EH (cell line): ENCODE measurements around the gene PTPN14.

ENCODE experiments used
- DNase-seq: peaks from one replicate; pipeline ENCODE4 v3.0.0-alpha.2; 2015; ENCODE audit warnings: low read depth

The PTPN14 gene

DNA sequence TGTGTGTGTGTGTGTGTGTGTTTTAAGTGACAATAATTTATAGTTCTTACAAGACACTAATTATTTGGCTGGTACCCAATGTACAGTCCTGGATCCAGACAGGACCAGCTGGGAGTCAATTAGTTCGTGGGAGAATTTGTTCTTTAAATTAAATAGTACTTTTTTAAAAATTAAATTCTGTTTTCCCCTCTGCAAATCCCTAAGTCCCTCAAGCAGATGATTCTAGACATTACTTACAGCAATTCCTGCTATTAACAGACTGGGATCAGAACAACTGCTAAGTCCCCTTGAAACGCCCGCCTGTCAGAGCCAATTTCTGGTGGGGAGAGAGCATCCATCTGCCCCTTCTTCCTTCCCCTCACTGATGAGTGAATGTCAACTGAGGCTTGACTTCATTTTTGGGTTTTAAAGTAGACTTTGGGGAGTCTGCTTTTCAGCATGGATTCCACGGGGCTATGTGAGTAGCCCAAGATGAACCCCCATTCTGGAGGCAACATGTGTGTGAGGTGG lies 186.6 kb downstream of the PTPN14 start:
- no peak for DNase-seq

DNA sequence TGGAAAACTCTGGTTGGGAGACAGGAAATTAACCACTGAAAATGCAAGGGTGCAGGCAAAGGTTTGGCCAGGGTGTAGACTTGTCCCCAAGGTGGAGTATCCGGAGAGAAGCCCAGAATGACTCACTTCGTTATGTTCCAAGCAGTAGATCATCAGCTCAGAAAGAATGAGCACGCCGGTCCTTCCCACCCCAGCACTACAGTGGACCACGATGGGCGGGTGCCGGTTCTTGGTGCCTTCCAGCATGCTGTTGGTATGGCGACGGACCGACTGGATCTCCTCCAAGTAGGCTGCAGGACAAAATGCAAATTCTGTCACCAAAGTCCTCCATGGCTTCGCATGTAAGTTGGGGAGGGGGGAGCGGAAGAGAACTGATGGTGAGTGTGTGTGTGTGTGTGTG lies 187.0 kb downstream of the PTPN14 start:
- DNase-seq = peak; percentile 29

DNA sequence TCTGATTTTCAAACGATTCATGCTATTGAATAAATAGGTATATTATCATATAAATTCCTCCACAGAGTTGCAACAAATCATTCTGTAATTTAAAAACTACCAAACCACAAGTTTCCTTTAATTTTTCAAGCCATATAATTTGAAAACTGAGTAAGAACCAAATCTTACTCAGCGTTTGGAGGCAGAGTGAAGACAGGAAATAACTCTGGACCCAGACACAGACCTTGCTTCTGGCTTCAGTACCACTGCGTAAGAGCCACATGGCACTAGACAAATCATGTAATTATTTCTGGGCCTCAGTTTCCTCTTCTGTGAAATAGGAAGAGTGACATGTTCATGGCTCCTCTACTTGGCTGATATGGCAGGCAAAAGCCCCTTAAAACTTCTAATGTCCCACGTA lies 188.0 kb downstream of the PTPN14 start:
- peak; percentile 51 for DNase-seq

DNA sequence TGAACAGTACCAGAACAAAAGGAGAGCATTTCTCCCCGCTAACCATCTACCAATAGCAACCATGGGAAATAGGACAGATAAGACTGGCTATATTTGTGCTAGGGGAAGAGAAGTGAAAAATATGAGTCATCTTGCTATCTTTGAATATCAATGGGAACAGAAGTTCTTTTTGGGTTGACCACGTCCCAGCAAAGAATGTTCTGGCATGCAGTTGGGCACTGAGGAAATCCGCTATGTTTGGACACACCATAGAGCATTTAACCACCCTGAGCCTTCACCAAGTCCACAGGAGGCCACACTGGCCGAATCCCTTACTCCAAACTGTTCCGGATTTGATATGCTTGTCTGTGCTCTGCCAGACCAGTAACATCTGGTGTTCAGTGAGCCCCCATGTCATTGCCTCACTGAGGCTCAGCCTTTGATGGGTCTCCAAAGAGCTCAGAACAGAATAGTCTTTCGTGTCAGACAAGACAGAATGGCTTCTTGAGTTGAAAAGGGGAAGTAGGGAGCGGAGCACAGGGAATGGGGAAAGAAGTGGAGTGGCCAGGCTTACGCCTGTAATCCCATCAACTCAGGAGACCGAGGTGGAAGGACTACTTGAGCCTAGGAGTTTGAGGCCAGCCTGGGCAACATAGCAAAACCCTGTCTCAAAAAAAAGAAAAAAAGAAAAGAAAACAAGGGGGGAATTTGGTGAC lies 189.1 kb downstream of the PTPN14 start:
- DNase-seq = peak; percentile 72

DNA sequence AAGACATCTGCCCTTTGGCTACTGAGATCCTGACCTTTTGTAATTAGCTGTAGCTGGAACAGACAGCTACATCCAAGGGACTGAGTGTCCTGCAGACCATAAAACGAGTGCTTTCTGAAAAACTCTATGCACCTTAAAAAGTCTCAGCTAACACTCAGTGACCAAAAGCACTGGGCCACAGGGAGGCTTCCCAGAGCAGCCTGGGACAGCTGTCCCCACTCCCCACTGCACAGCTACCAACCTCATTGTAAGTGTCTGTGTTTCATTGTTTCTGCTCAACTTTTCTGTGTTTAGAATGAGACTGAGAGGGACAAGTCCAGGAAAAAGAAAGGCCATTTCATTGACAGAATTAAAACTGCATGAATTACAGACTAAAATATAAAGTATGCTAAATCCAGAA lies 189.8 kb downstream of the PTPN14 start:
- no peak for DNase-seq

DNA sequence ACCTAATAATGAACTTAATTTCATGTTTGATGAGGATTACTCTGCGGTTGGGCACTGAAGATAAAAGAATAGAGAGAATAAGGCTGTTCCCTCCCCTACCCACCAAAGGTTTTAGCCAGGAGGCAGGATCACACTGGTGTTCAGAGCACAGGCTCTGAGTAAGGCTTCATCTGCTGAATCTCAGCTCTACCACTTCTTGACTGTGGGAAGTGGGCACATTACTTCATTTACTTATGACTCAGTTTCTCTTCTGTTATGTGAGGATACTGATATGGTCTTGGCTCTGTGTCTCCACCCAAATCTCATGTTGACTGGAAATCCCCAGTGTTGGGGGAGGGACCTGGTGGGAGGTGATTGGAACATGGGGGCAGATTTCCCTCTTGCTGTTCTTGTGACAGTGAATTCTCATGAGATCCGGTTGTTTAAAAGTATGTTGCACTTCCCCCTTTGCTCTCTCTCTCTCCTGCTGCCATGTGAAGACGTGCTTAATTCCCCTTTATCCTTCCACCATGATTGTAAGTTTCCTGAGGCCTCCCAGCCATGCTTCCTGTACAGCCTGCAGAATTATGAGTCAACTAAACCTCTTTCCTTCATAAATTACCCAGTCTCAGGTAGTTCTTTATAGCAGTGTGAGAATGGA lies 190.8 kb downstream of the PTPN14 start:
- DNase-seq = no peak

DNA sequence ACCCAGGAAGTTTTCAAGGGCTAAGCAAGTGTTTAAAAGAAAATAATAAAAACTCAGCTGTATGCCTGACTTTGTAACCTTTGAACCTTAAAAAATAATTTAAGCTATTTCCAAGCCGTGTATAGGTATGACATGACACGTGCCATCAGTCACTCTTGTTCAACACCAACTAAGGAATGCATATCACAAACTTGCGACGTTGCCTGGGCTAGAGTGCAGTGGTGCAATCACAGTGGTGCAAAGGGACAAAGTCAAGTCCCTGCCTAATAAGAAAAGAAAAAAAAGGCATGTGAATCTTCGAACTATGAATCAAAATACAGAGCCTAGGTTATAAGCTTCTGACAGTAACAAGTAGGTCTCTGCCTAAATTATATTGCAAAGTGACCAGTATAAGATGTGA lies 191.3 kb downstream of the PTPN14 start:
- DNase-seq = no peak

DNA sequence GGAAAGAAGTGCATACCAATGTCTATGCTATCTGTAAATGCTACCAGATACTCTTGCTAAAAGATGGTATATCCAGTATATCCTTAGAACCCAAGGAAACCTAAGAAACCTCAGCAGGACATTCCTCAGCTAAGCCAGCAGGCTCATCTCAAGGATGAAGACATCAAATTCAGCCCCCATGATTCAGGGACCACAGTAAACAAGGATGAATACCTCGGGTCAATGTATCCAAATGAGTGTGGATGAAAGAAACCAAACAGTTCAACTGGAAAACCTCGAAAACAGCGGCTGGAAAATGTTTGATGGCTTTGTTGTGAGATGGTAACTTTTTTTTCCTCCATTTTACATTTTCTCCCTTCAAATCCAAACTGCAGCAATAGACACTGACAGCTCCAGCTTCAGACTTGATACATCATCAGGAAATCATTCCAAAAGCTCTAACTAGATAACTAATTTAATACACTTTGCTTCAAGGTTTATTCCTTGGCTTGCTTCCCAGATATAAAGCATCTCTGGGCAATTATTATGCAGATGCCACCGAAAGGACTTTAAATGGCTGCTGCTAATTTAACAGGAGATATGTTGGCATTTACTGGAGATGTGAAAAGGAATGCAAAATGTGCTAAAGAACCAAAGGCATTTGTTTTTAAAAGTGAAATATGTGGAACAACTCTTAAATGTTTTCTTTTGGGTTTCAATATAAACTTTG lies 196.8 kb downstream of the PTPN14 start:
- peak; percentile 64 for DNase-seq

DNA sequence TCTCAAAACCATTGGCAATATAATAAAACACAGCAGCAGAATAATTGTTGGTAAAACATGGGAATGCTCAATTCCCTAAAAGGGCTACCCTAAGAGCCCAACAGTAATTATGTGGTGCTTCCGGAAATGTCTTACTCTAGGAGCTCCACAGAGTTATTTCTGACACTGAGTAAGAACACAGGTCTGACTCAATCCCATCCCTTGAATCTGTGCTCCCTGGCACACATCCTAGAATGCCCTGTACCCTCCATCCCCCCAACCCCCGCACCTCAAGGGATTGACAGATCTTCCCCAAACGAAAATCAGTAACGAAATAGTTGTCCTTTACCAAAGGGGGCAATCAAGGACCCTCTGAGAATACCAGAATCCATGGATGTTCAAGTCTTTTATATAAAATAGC lies 198.6 kb downstream of the PTPN14 start:
- peak; percentile 28 for DNase-seq

DNA sequence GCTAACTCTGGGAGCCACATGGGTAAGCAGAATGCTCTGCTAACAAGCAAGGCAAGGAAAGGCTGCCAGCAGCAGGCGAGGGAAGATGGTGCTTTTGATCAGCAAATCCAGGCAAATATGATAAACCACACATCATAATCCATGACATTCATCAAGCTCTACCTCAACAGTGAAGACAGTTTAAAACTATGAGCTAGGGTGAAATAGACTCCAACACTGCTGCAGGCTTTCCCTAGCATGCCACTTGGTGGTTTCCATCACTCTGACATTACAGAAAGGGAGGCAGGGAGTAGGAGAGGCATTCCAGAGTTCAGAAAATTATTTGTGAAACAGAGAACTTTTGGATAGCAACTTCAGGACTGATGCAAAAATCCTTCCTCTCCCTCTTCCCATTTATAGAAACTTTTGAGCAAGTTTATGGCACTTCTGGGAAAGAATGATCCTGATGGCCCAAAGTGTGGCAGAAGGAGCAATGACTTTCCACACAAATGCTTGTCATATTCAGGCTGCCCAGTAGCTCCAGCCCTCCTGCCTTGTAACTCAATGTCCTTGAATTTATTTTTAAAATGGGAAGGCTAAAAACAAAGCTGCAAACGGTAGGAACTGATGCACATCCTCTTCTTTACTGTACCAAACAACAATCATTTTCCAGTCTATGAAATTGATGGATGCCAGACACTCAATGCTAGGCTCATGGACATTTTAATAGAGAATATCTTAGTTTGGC lies 199.7 kb downstream of the PTPN14 start:
- DNase-seq = no peak

DNA sequence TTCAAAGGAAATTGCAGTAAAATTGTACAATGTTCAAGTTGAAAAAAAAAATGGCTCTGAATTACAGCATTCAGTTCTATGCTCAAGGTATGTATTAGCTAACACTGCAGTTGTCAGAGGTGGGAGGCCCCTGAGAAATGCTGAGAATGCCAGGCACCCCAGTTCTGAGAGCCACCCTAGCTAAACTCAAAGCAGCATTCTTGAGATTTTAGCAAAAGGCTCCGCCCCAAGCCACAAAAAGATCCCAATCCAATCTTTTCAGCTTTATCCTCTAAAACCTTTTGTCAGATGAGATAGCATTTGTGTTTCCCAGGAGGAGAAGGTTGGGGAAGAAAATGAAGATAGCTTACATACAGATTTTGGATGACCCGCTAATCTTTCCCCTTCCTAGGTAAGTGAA lies 201.6 kb downstream of the PTPN14 start:
- DNase-seq = peak; percentile 71

DNA sequence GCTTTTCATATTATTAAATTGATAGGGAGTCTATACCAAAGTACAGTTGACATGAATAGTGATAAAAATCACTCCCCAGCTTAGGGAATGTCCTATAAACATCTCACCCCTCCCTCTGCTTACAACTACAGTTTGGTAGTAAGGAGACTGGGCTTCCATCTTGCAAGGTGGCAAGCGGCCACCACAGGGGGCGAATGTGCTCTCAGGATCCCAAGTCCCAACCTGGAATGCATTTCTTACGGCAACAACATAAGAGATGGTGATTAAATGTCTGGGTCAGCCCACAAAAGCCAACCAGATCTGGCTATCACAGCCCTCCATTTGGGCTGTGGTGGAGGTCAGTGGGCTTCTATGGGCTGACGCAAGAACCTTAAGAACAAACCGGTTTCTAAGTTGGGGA lies 202.4 kb downstream of the PTPN14 start:
- DNase-seq = no peak

DNA sequence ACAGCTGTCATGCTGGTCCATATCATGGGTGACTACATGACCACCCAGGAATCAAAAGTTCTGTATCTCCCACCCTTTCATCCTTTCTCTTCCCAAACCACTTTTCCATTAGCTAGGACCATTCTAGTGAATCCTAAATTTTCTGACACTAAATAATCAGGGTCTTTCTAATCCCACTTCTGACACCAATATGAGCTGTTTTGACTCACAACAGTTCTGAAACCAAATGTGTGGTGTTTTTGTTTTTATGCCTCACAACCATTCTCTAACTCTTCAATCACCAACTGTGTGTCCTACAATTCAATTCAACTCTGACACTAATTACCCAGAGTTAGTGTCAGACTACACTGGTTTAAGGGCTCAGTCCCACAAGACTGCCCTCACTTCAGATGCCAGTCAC lies 206.5 kb downstream of the PTPN14 start:
- no peak for DNase-seq

DNA sequence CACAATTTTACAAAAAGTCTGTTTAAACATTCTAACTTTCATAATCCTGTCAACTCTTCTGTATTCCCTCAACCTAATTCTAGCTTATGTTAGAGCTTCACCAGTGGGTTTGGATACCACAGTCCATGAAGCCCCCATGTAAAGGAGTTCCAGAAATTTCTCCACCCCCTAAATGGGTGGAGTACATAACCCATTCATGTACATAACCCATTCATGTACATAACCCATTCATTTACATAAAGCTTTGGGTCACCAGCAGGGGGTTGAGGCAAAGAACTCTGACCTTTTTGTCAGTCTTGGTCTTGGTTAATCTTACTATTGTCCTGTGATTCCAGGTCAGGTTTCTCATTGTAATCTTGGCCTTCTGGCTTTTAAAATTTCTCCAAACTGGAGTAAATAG lies 208.9 kb downstream of the PTPN14 start:
- no peak for DNase-seq

DNA sequence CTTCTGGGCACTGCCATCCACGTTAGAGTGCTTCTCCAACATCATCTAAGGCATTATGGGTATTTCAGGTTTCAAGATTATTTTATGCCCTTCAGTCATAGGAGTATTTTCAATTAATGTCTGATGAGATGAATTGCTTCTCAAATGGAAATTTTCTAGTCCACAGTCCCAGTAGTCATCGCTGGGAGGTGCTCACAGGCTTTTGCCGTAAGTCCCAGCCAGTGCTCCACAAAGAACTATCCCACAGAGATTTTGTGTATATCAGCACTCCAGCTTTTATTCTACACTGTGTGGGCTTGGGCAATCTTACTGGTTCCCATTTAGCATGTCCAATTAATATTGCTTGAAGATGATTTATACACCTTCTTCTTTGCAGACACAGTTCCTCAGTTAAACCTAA lies 209.5 kb downstream of the PTPN14 start:
- DNase-seq = no peak

DNA sequence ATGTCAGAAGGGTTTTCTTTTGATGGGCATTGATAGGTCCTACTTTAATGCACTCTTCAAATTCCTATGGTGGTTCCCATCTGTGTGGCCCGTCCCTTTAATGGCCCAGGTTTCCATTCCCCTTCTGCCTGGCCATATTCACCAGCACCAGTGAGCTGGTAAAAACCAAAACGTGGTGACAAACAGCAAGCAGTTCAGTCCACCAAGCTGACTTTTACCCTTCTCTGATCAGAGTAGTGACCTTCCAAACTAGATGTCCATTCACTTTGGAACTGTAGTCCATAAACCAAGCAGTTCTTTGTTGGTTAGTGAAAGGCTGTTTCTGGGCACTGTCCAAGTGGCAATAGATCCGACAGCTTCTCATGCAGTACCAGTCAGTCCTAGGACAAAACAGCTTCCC lies 209.9 kb downstream of the PTPN14 start:
- DNase-seq = no peak

DNA sequence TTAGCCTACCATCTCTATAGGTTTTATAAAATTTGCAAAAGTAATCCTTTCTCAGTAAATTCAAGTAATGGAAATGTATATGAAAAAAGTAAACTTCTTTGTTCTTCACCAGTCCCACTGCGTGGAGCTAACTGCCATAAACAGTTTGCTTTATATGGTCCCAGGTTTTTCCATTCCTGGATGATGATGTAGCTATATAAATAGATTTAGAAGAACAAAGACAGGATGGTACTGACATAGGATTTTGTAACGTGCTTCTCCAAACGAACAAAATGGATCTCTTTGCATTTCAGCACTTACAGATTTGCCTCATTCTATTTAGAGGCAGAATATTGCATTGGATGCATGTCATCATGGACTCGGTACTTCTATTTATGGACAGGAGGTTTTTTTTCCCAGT lies 213.2 kb downstream of the PTPN14 start:
- no peak for DNase-seq

DNA sequence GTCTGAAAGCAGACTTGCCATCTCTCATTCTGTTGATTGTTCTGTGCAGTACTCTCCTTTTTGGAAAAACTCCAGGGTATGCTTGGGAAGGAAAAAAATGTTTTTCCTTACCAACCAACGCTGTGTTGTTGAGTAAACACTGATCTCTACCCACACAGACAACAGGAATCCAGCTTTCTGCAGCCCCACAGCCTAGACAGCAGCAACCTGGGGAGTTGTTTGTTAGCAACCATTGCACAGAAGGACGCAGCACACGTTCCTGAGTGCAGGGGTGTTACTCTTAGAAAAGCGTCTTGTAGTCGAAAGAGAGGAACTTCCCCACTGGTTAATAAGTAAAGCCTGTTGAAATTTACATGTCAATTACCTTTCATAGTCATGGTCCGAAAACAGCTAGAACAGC lies 213.9 kb downstream of the PTPN14 start:
- DNase-seq = peak; percentile 59

DNA sequence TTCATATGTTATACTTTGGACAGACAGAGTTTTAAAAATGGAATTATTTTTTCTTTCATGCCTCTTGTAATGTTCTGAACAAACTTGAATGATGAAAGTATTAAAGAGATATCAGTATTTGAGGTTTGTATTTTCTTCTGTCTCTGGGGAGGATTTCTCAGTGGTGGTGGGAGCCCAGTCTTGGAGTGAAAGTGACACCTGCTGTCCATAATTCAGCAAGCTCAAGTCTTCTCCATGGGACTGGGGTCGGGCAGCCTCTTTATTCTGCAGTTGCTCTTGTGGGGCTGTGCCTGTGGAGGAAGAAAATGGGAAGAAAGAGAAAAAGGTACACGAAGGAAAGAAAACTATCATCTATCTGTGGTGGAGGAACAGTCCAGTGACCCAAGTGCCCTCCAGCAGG lies 214.4 kb downstream of the PTPN14 start:
- no peak for DNase-seq

DNA sequence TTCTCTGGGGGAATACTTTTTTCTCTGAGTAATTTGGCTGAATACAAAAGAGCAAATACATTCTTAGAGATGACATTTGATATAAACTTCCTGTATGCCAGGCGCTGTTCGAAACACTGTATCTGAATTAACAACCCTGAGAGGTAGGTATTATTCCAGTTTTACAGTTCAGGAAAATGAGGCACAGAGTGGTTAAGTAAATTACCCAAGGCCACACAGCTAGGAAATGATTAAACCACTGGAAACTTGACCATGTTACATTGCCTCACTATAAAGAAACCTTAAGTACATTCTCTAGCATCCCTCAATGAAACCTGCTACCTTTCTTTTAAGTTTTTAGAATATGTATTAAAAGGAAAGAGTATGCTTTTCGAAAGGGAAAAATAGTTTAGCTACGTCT lies 215.8 kb downstream of the PTPN14 start:
- DNase-seq = no peak

DNA sequence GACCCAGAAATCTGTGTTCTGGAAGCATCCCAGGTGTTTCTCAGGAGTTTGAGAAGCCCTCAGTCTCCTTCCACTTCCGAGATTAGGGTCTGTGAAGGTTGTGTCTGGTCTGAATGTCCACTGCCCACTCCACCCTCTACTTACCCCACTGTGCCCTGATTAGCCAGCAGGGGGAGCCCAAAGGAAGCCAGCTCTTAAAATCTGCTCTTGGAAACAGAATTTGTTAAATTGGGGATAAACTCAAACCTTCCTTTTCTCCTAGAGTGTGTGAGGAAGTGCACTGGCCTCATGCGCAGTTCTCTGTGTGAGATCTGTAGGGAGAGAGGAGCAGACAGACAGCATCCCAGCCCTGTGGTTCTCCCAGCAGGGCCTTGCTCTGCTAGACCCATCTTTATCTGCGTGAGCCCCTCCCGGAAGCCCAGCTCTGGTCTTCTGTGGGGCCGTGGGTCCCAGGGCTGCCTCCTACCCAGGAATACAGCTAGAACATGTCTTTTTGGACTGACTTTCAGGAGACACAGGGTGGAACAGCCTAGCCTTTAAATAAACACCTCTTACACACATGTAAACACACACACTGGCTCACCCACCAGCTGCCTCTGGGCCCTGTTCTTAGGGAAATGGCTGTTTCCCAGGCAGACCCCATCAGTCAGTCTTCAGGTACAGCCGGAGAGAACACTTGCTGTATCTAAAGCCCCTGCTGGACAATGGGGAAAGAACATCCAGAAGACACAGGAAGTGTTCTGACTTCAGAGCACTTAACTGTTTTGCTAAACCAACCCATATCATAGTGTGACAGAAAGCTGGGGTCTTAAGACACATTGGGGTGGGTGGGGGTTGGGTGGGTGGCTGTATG lies 218.2 kb downstream of the PTPN14 start:
- peak; percentile 71 for DNase-seq
